Smooth muscle cell (in vitro differentiated cells): ENCODE data around the gene FADS1. TPM values are rescaled to one million over a fixed set of nuclear protein-coding genes. Genes with fewer than 3 reads are reported as not detected.

Experiments used
- DNase-seq: peaks from one replicate; lab custom pipeline; 2025; ENCODE audit not compliant: unreplicated experiment; lab: John Stamatoyannopoulos, UW
- H2AFZ ChIP-seq: fragments of 200-600 bp; sonication (generic); 2 replicates; pipeline ENCODE4 v1.6.0; 2016; ENCODE audit warnings: antibody characterized with exemption, low read depth, mild to moderate bottlenecking
- H3F3A ChIP-seq: fragments of 200-600 bp; sonication (generic); 2 replicates; pipeline ENCODE4 v1.6.0; 2017; ENCODE audit warnings: antibody characterized with exemption, low read depth
- H3K27ac ChIP-seq: fragments of 200-600 bp; sonication (generic); 2 replicates; pipeline ENCODE4 v1.5.1; 2016; ENCODE audit warnings: low read depth, mild to moderate bottlenecking
- H3K27me3 ChIP-seq: fragments of 200-600 bp; sonication (generic); 2 replicates; pipeline ENCODE4 v1.6.1; 2016; ENCODE audit warnings: low read depth, mild to moderate bottlenecking
- H3K36me3 ChIP-seq: fragments of 200-600 bp; sonication (generic); 2 replicates; pipeline ENCODE4 v1.5.1; 2016; ENCODE audit warnings: low read depth
- H3K4me1 ChIP-seq: fragments of 200-600 bp; sonication (generic); 2 replicates; pipeline ENCODE4 v1.5.1; 2016; ENCODE audit warnings: low read depth
- H3K4me2 ChIP-seq: fragments of 200-600 bp; sonication (generic); 2 replicates; pipeline ENCODE4 v1.6.0; 2016; ENCODE audit warnings: mild to moderate bottlenecking
- H3K4me3 ChIP-seq: fragments of 200-600 bp; sonication (generic); 2 replicates; pipeline ENCODE4 v1.5.1; 2016; ENCODE audit warnings: mild to moderate bottlenecking
- H3K79me2 ChIP-seq: fragments of 200-600 bp; sonication (generic); 2 replicates; pipeline ENCODE4 v1.6.0; 2016; ENCODE audit warnings: low read depth, mild to moderate bottlenecking
- H3K9ac ChIP-seq: fragments of 200-600 bp; sonication (generic); 2 replicates; pipeline ENCODE4 v1.6.0; 2016; ENCODE audit warnings: low read depth
- H3K9me3 ChIP-seq: fragments of 200-600 bp; sonication (generic); replicated peaks from 2 replicates; pipeline ENCODE4 v1.5.1; 2016; ENCODE audit warnings: low read depth
- H4K20me1 ChIP-seq: fragments of 200-600 bp; sonication (generic); 2 replicates; pipeline ENCODE4 v1.6.0; 2016; ENCODE audit warnings: low read depth
- WGBS: methylation state at CpG from one replicate; pipeline ENCODE4 v1.1.7; 2016; ENCODE audit warnings: low lambda C conversion rate; 5-methylcytosine and 5-hydroxymethylcytosine counted together
- polyA plus RNA-seq: library from polyadenylated mRNA; unstranded; fragments of >200 nt; fragmentation: Nextera tagmentation; extraction: Ambion mirVana; gene quantifications from 2 replicates; pipeline ENCODE4 v1.2.1, GENCODE V29; 2016
- total RNA-seq: library from RNA; depleted of rRNA; stranded (reverse); fragments of >200 nt; gene quantifications from 2 replicates; pipeline ENCODE4 v1.2.3, GENCODE V29; 2014
- TF ChIP-seq, protein P1 (sequence below): fragments of 200-600 bp; sonication (generic); IDR thresholded peaks from 2 replicates; pipeline ENCODE4 v1.5.1; 2017; ENCODE audit warnings: borderline replicate concordance, mild to moderate bottlenecking, antibody characterized with exemption; ENCODE audit not compliant: insufficient read depth, poor library complexity, severe bottlenecking

FADS1 gene
- total and polyA plus RNA-seq, 2 experiments from 2014 or later: 122 to 266 TPM

DNA sequence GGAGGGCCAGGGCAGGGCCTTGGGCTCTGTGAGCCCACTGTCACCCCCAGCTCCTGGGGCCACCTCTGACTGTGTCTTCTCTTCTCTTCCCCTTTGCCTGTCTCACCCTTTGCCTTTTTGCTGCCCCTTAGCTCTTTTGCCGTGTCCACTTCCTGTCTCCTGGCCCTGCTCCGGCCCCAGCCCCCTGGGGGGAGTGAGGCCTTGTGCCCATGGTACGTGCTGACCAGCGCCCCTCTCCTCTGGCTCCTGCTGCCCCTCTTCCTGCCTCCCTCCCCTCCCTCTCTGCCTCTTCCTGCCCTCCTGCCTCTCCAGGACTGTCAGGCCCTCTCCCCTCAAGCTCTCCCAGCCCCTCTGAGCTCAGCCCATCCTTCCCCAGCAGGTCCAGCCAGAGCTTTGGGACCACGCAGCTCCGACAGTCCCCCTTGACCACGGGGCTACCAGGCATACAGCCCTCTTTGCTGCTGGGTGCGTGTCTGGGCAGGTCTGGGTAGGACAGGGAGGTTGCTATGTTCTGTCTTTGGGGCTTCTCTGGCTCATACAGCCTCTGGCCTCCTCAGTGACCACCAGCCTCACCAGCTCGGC is 36.1 kb downstream of the FADS1 start:
- TF ChIP-seq, protein P1, sequence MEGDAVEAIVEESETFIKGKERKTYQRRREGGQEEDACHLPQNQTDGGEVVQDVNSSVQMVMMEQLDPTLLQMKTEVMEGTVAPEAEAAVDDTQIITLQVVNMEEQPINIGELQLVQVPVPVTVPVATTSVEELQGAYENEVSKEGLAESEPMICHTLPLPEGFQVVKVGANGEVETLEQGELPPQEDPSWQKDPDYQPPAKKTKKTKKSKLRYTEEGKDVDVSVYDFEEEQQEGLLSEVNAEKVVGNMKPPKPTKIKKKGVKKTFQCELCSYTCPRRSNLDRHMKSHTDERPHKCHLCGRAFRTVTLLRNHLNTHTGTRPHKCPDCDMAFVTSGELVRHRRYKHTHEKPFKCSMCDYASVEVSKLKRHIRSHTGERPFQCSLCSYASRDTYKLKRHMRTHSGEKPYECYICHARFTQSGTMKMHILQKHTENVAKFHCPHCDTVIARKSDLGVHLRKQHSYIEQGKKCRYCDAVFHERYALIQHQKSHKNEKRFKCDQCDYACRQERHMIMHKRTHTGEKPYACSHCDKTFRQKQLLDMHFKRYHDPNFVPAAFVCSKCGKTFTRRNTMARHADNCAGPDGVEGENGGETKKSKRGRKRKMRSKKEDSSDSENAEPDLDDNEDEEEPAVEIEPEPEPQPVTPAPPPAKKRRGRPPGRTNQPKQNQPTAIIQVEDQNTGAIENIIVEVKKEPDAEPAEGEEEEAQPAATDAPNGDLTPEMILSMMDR: no peak
- H4K20me1 ChIP-seq: peaks cover 10% of the 10 kb centered on the region
- H3K9me3 ChIP-seq: no peaks in the 10 kb centered on the region
- H3K27me3 ChIP-seq: no peaks in the 10 kb centered on the region
- 92% methylated on average over 5 of the region's 9 CpGs for WGBS
- no peak overlapping the region for H3K27ac ChIP-seq
- no peak overlapping the region for H3K9ac ChIP-seq
- no peaks in the 10 kb centered on the region for H3K4me1 ChIP-seq
- no peaks in the 10 kb centered on the region for H3K36me3 ChIP-seq
- H3K4me3 ChIP-seq: no peak overlapping the region
- no peaks in the 10 kb centered on the region for H3K79me2 ChIP-seq
- no peak overlapping the region for H2AFZ ChIP-seq
- H3K4me2 ChIP-seq: no peak overlapping the region
- DNase-seq: no peak
- H3F3A ChIP-seq: peaks cover under 1% of the 10 kb centered on the region

DNA sequence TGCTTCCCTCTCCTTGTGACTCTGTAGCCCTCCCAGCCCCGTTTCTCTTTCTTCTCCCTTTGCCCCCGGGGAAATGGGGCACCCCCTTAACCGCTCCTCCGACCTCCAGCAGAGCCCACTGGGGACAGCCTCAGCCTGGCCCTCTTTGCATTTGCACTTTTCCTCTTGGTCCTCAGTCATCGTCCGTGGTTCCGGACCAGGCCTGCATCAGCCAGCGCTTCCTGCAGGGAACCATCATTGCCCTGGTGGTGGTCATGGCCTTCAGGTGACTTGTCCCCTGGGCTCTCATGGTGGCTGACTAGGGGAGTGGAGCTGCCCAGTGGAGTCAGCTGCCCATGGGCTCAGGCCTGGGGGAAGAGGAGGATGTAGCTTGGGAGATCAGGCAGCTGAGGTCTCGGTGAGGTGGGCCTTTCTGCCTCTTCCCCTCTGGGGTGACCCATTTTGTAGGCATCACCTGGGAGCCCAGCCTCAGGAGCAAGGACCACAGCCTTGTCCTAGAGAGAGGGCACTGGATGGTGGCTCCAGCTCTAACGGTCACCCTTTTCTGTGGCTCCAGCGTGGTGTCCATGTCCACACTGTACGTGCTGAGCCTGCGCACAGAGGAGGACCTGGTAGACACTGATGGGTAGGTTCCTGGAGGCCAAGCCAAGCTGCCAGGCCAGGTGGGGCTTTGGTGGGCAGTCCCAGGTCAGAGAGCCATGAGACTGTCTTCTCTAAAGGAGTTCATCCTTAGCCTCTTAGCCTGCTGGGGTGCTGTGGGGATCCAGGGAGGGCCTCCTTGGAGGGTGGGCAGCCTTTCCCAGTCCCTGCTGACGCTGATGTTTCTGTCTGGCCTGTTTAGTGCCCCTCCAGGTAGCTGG is 36.9 kb downstream of the FADS1 start:
- H3F3A ChIP-seq: no peaks in the 10 kb centered on the region
- no peaks in the 10 kb centered on the region for H3K36me3 ChIP-seq
- DNase-seq: no peak
- no peaks in the 10 kb centered on the region for H3K9me3 ChIP-seq
- H3K9ac ChIP-seq: no peak overlapping the region
- H3K4me2 ChIP-seq: no peak overlapping the region
- H2AFZ ChIP-seq: no peak overlapping the region
- WGBS: 94% methylated on average over 14 of the region's 14 CpGs
- H3K4me3 ChIP-seq: no peak overlapping the region
- no peak overlapping the region for H3K27ac ChIP-seq
- TF ChIP-seq, protein P1: no peak
- H3K4me1 ChIP-seq: no peaks in the 10 kb centered on the region
- no peaks in the 10 kb centered on the region for H3K79me2 ChIP-seq
- H3K27me3 ChIP-seq: no peaks in the 10 kb centered on the region
- peaks cover 10% of the 10 kb centered on the region for H4K20me1 ChIP-seq

DNA sequence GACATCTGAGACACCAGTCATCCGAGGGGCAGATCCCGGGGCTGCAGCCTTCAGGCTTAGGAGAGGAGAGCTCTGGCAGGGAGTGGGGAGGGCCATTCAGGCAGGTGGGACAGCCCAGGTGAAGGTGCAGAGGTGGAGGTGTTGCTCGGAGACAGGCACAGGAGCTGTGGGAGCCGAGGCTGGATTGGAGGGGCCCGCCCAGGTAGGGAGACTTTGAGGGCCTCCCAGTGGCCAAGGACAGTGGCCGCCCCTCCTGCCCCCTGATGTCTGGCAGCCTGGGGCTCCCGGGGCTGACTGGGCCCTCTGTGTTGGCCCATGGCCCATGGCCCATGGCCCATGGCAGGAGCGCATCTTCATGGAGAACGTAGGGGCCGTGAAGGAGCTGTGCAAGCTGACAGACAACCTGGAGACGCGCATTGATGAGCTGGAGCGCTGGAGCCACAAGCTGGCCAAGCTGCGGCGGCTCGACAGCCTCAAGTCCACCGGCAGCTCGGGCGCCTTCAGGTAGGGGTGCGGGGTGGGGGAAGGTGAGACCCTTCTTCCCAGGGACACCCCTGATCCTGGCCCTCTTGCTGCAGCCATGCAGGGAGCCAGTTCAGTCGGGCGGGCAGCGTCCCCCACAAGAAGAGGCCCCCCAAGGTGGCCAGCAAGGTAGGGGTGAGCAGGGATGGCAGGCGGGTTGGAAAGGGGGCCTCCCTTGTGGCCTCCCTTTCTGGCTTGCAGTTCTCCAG is 37.7 kb downstream of the FADS1 start:
- Histone ChIP-seq H3K4me2 (no peak overlapping the region), H3K4me1 (no peaks in the 10 kb centered on the region)
- no peak for DNase-seq

More for the DNA sequence above, 37.7 kb downstream of the FADS1 start:
- Histone ChIP-seq H3K27me3 (no peaks in the 10 kb centered on the region), H3K9ac (no peak overlapping the region), H3K36me3 (no peaks in the 10 kb centered on the region), H3K27ac (no peak overlapping the region), H3K4me3 (no peak overlapping the region), H3F3A (no peaks in the 10 kb centered on the region), H3K79me2 (no peaks in the 10 kb centered on the region), H2AFZ (no peak overlapping the region), H4K20me1 (peaks cover 6% of the 10 kb centered on the region), H3K9me3 (no peaks in the 10 kb centered on the region)
- TF ChIP-seq, protein P1: no peak
- WGBS: 92% methylated on average over 23 of the region's 24 CpGs
